Esophagus (tissue), 2 donors: Measurements from ENCODE around the gene GRAP. TPM values are rescaled to one million over a fixed set of nuclear protein-coding genes. Genes with fewer than 3 reads are reported as not detected.

Source experiments
- H3K27ac ChIP-seq, 2 donors: one replicate each; pipeline ENCODE4 v1.5.1; 2013; ENCODE audit warnings: low read depth in 2 of 2, mild to moderate bottlenecking in 2 of 2, inconsistent platforms in 1 of 2, low read length in 1 of 2, moderate library complexity in 1 of 2
- H3K27me3 ChIP-seq, 2 donors: one replicate each; pipeline ENCODE4 v1.6.1; 2013; ENCODE audit warnings: low read length in 2 of 2, control low read depth in 1 of 2, mild to moderate bottlenecking in 1 of 2; ENCODE audit not compliant: insufficient read depth in 2 of 2, control insufficient read depth in 1 of 2
- H3K36me3 ChIP-seq, 2 donors: one replicate each; pipeline ENCODE4 v1.6.1; 2013; ENCODE audit warnings: low read length in 1 of 2; ENCODE audit not compliant: control insufficient read depth in 2 of 2, insufficient read depth in 2 of 2
- H3K4me1 ChIP-seq, 2 donors: one replicate each; pipeline ENCODE4 v1.6.1; 2013; ENCODE audit warnings: low read length in 1 of 2; ENCODE audit not compliant: control insufficient read depth in 2 of 2, insufficient read depth in 2 of 2
- H3K4me3 ChIP-seq, 2 donors: one replicate each; pipeline ENCODE4 v1.5.1; 2013; ENCODE audit warnings: low read length in 2 of 2, mild to moderate bottlenecking in 2 of 2, low read depth in 1 of 2, moderate library complexity in 1 of 2
- H3K9me3 ChIP-seq, 2 donors: one replicate each; pipeline ENCODE4 v1.6.1; 2013; ENCODE audit warnings: mild to moderate bottlenecking in 2 of 2, low read depth in 1 of 2, low read length in 1 of 2, moderate library complexity in 1 of 2; ENCODE audit not compliant: control insufficient read depth in 2 of 2, insufficient read depth in 1 of 2
- WGBS, 2 donors: extraction: QIAGEN DNeasy Blood & Tissue Kit; methylation state at CpG; one replicate each; pipeline ENCODE4 v1.1.7; 2013; 5-methylcytosine and 5-hydroxymethylcytosine counted together
- polyA plus RNA-seq, 2 donors: library from polyadenylated mRNA; stranded (reverse); fragments of 200-250 nt; gene quantifications; one replicate each; pipeline ENCODE4 v1.2.3, GENCODE V29; 2013
- donor health status: healthy with polysubstance abuse.
- donor health status: Bipolar disorder and iron deficiency.

Gene GRAP
- polyA plus RNA-seq, 2 donors, result 1.2 to 1.3 TPM

- 86 to 89% methylated on average over 19 of the region's 19 CpGs for WGBS, 2 donors
- Histone ChIP-seq H3K27ac (no peak overlapping the region), H3K9me3 (no peaks in the 10 kb centered on the region), H3K4me3 (no peak overlapping the region), H3K27me3 (no peaks in the 10 kb centered on the region), H3K4me1 (peaks cover 0 to 32% of the 10 kb centered on the region in 2 donors), H3K36me3 (peaks cover 5 to 59% of the 10 kb centered on the region in 2 donors)
Observed at GRCh38 chr17:18977646-18978045, 69.1 kb downstream of the GRAP start.

DNA sequence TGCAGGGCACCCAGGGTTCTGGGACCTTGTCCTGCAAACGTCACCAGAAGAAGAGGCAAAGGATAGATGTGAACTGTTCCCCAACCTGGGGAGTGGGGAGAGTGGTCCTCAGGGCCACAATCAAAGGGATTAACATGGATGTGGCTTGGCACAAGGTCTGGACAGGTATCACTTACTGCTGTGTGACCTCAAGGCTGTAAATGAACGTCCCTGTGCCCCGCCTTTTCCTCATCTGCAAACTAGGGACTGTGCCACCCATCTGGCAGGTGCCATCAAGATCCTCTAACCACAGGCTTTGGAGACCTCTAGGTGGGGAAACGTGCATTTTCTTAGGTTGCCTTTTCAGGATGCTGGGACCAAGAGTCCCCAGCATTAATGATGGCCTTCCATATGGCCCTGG is 69.7 kb downstream of the GRAP start:
- Histone ChIP-seq H3K27ac (no peak overlapping the region), H3K36me3 (peaks cover 7 to 59% of the 10 kb centered on the region in 2 donors), H3K4me1 (peaks cover 0 to 26% of the 10 kb centered on the region in 2 donors), H3K27me3 (no peaks in the 10 kb centered on the region), H3K9me3 (no peaks in the 10 kb centered on the region), H3K4me3 (no peak overlapping the region)
- WGBS, 2 donors, result 77 to 84% methylated on average over 4 of the region's 4 CpGs

DNA sequence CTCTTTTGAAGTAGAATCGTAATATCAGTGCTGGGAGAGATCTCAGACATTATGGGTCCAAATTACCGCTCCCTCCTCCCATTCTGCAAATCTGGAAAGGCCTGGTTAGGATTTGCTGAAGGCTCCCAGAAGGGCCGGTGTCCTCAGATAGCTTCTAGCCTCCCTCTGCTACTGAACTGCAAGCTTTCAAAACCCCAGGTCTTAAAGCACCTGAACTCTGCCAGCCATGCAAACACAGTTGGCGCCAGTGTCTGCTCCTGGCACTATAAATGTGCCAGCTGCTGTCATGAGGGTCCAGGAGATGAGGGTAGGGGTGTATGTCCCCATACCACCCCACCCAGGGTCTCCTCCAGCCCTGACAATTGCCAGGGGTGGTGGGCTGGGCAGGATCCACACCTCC is 70.6 kb downstream of the GRAP start:
- Histone ChIP-seq H3K9me3 (no peaks in the 10 kb centered on the region), H3K4me3 (no peak overlapping the region), H3K27ac (no peak overlapping the region), H3K36me3 (peaks cover 8 to 66% of the 10 kb centered on the region in 2 donors), H3K27me3 (no peaks in the 10 kb centered on the region), H3K4me1 (peaks cover 0 to 19% of the 10 kb centered on the region in 2 donors)
- WGBS, 2 donors, result 76 to 83% methylated on average over 4 of the region's 4 CpGs

- 93 to 94% methylated on average over 13 of the region's 13 CpGs for WGBS, 2 donors
- Histone ChIP-seq H3K27me3 (no peaks in the 10 kb centered on the region), H3K36me3 (peaks cover 8 to 70% of the 10 kb centered on the region in 2 donors), H3K4me3 (no peak overlapping the region), H3K27ac (no peak overlapping the region), H3K9me3 (no peaks in the 10 kb centered on the region), H3K4me1 (peaks cover 0 to 19% of the 10 kb centered on the region in 2 donors)
Observed at GRCh38 chr17:18975597-18975996, 71.2 kb downstream of the GRAP start.

- Histone ChIP-seq H3K9me3 (no peaks in the 10 kb centered on the region), H3K27me3 (no peaks in the 10 kb centered on the region), H3K36me3 (peaks cover 8 to 61% of the 10 kb centered on the region in 2 donors), H3K4me3 (no peak overlapping the region), H3K27ac (peak overlapping the region; percentile 43 to 92), H3K4me1 (peaks cover 0 to 22% of the 10 kb centered on the region in 2 donors)
- 70 to 72% methylated on average over 10 of the region's 10 CpGs for WGBS, 2 donors
Observed at GRCh38 chr17:18974407-18975149, 72.2 kb downstream of the GRAP start.

DNA sequence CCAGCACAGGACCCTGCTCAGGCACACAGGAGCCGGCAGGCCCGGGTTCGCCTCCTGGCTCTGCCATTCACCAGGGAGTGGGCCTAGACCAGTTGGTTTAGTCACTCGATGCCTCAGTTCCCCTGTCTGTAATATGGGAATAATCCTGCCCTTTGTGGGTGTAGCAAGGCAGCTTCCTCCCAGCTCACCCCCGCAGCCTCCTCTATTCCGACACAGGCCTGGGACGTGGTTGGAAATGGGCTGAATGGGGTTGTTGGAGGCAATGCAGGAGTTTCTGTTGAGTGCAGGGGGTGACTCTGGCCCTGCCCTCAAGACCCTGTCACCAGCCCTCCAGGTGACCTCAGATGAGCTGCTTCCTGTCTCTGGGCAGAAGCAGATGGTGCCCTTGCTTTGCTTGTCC is 75.0 kb downstream of the GRAP start:
- H3K27me3 ChIP-seq, result no peaks in the 10 kb centered on the region
- H3K4me3 ChIP-seq, result no peak overlapping the region
- H3K4me1 ChIP-seq, result peaks cover 2 to 34% of the 10 kb centered on the region in 2 donors
- H3K36me3 ChIP-seq, result peaks cover 3 to 42% of the 10 kb centered on the region in 2 donors
- peak overlapping the region in 1 of 2 donors; percentile 63 for H3K27ac ChIP-seq
- WGBS, 2 donors, result 84 to 87% methylated on average over 7 of the region's 7 CpGs
- H3K9me3 ChIP-seq, result no peaks in the 10 kb centered on the region

Other genes with a start within 250 kb of the GRAP start
- 10 to 100 TPM; 14.7 to 20.3 TPM for gene PRPSAP2, start 188.8 kb downstream of the GRAP start, polyA plus RNA-seq
- under 1 TPM; 0.36 to 0.49 TPM for gene SLC5A10, start 94.8 kb downstream of the GRAP start, polyA plus RNA-seq
- 10 to 100 TPM; 33.2 to 37.1 TPM for gene FAM83G, start 42.2 kb downstream of the GRAP start, polyA plus RNA-seq
- 1 to 10 TPM in 1 of 2 donors, under 1 TPM in 1; 0.38 to 1.5 TPM for gene GRAPL, start 80.6 kb upstream of the GRAP start, polyA plus RNA-seq
- 10 to 100 TPM; 27.9 to 44.7 TPM for gene EPN2, start 190.4 kb upstream of the GRAP start, polyA plus RNA-seq